SK-N-MC (cell line): ENCODE measurements around the gene MMP14.

Source experiments
- EZH2 ChIP-seq: fragments of 200-600 bp; sonication (generic); IDR thresholded peaks from one replicate; pipeline ENCODE4 v1.6.1; 2017; ENCODE audit warnings: antibody characterized with exemption
- FOXP2 ChIP-seq: optimal IDR thresholded peaks from 2 replicates; pipeline ENCODE3; 2011; ENCODE audit warnings: mild to moderate bottlenecking, moderate library complexity; ENCODE audit not compliant: insufficient read depth; ENCODE audit errors: extremely low read length, control extremely low read depth
- POLR2AphosphoS5 ChIP-seq: IDR thresholded peaks from 2 replicates; pipeline ENCODE4 v1.6.1; 2012; ENCODE audit warnings: mild to moderate bottlenecking, low read depth, low read length, borderline replicate concordance

- TF ChIP-seq FOXP2 (no peak), POLR2AphosphoS5 (no peak; the same call in 1 of the 2 replicates), EZH2 (no peak)
Observed at GRCh38 chr14:22837114-22837749, 847 bp downstream of the MMP14 start.
